T-helper 17 cell (primary cell): ENCODE measurements around the gene OPA3. TPM values are rescaled to one million over a fixed set of nuclear protein-coding genes. Genes with fewer than 3 reads are reported as not detected.
"Not testable (repeated sequence)": the region's sequence is repeated elsewhere in the genome, so short reads cannot be mapped to it uniquely, and the experiment has no call there.

ENCODE experiments used
- ATAC-seq: fragments of 150-1000 bp; cut with Tn5 transposase; 2 replicates; pipeline ENCODE4 v1.10.0; 2021; ENCODE audit warnings: mild to moderate bottlenecking, moderate library complexity
- DNase-seq, 3 donors: peaks; one replicate each; pipeline versions ENCODE4 v3.0.0 to v3.0.0-alpha.2; 2020 to 2021
- H3K9me3 ChIP-seq: one replicate; pipeline ENCODE4 v1.7.0; 2013; ENCODE audit warnings: low read length, mild to moderate bottlenecking; ENCODE audit not compliant: control insufficient read depth, poor library complexity, severe bottlenecking
- H3K27ac Mint-ChIP-seq: one replicate; pipeline ENCODE4 v1.8.0; 2022; ENCODE audit warnings: mild to moderate bottlenecking, moderate library complexity, mixed read lengths
- H3K27me3 Mint-ChIP-seq: one replicate; pipeline ENCODE4 v1.8.0; 2022; ENCODE audit warnings: mixed read lengths
- H3K36me3 Mint-ChIP-seq: one replicate; pipeline ENCODE4 v1.8.0; 2022; ENCODE audit warnings: low read depth, mixed read lengths
- H3K4me1 Mint-ChIP-seq: one replicate; pipeline ENCODE4 v1.8.0; 2022; ENCODE audit warnings: mild to moderate bottlenecking, mixed read lengths
- H3K4me3 Mint-ChIP-seq: one replicate; pipeline ENCODE4 v1.8.0; 2022; ENCODE audit warnings: mild to moderate bottlenecking, moderate library complexity, mixed read lengths
- total RNA-seq, 4 donors: library from RNA in 2 of 4; stranded (reverse) in 2 of 4; gene quantifications; one replicate each; pipeline ENCODE4 v1.2.3 and lab custom pipeline; 2022 to 2026

The OPA3 gene
- total RNA-seq, 2 donors from 2014 or later: 8.3 to 9.4 TPM

- Mint-ChIP-seq H3K4me3 (peak overlapping the region; percentile 64), H3K4me1 (peaks cover 27% of the 10 kb centered on the region), H3K36me3 (peaks cover 5% of the 10 kb centered on the region), H3K27me3 (no peaks in the 10 kb centered on the region), H3K27ac (no peak overlapping the region)
- DNase-seq (no peak), ATAC-seq (no peak)
- H3K9me3 ChIP-seq: no peaks in the 10 kb centered on the region
Observed at GRCh38 chr19:45517641-45518468, 66.7 kb downstream of the OPA3 start.

- peak overlapping the region; percentile 72 for H3K4me3 Mint-ChIP-seq
- H3K36me3 Mint-ChIP-seq: peaks cover 5% of the 10 kb centered on the region
- H3K27me3 Mint-ChIP-seq: no peaks in the 10 kb centered on the region
- H3K27ac Mint-ChIP-seq: no peak overlapping the region
- DNase-seq (no peak), ATAC-seq (no peak)
- peaks cover 29% of the 10 kb centered on the region for H3K4me1 Mint-ChIP-seq
- H3K9me3 ChIP-seq: no peaks in the 10 kb centered on the region
Observed at GRCh38 chr19:45517238-45517637, 67.4 kb downstream of the OPA3 start.

- no peaks in the 10 kb centered on the region for H3K9me3 ChIP-seq
- H3K4me3 Mint-ChIP-seq: peak overlapping the region; percentile 50
- peaks cover 32% of the 10 kb centered on the region for H3K4me1 Mint-ChIP-seq
- H3K36me3 Mint-ChIP-seq: peaks cover 5% of the 10 kb centered on the region
- no peaks in the 10 kb centered on the region for H3K27me3 Mint-ChIP-seq
- DNase-seq (no peak), ATAC-seq (no peak)
- peak overlapping the region; percentile 90 for H3K27ac Mint-ChIP-seq
Observed at GRCh38 chr19:45515807-45516401, 68.7 kb downstream of the OPA3 start.

- H3K36me3 Mint-ChIP-seq: peaks cover 5% of the 10 kb centered on the region
- H3K27ac Mint-ChIP-seq: peak overlapping the region; percentile 90
Observed at GRCh38 chr19:45515081-45515624, 69.4 kb downstream of the OPA3 start.

GRCh38 chr19:45514376-45515051 lies 70.1 kb downstream of the OPA3 start:
- no peaks in the 10 kb centered on the region for H3K27me3 Mint-ChIP-seq
- H3K27ac Mint-ChIP-seq: peak overlapping the region; percentile 90
- ATAC-seq (peak; percentile 6), DNase-seq (no peak)
- no peaks in the 10 kb centered on the region for H3K9me3 ChIP-seq
- peaks cover 41% of the 10 kb centered on the region for H3K4me1 Mint-ChIP-seq
- H3K4me3 Mint-ChIP-seq: peak overlapping the region; percentile 49
- peaks cover 5% of the 10 kb centered on the region for H3K36me3 Mint-ChIP-seq

More at GRCh38 chr19:45515081-45515624, 69.4 kb downstream of the OPA3 start:
- no peaks in the 10 kb centered on the region for H3K27me3 Mint-ChIP-seq
- peak overlapping the region; percentile 50 for H3K4me3 Mint-ChIP-seq
- ATAC-seq: peak; percentile 69
- H3K9me3 ChIP-seq: no peaks in the 10 kb centered on the region
- no peak for DNase-seq
- peaks cover 37% of the 10 kb centered on the region for H3K4me1 Mint-ChIP-seq

GRCh38 chr19:45512881-45513483 lies 71.6 kb downstream of the OPA3 start:
- H3K27me3 Mint-ChIP-seq: no peaks in the 10 kb centered on the region
- H3K4me3 Mint-ChIP-seq: no peak overlapping the region
- no peaks in the 10 kb centered on the region for H3K9me3 ChIP-seq
- ATAC-seq (no peak), DNase-seq (no peak)
- no peak overlapping the region for H3K27ac Mint-ChIP-seq
- H3K4me1 Mint-ChIP-seq: peaks cover 46% of the 10 kb centered on the region
- H3K36me3 Mint-ChIP-seq: peaks cover 8% of the 10 kb centered on the region

GRCh38 chr19:45511074-45511473 lies 73.5 kb downstream of the OPA3 start:
- Mint-ChIP-seq H3K27ac (peak overlapping the region; percentile 19), H3K36me3 (peaks cover 3% of the 10 kb centered on the region), H3K4me1 (peaks cover 39% of the 10 kb centered on the region), H3K27me3 (no peaks in the 10 kb centered on the region), H3K4me3 (peak overlapping the region; percentile 97)
- no peak for DNase-seq
- H3K9me3 ChIP-seq: no peaks in the 10 kb centered on the region
- ATAC-seq: no peak

- not testable (repeated sequence) for H3K9me3 ChIP-seq, H3K27me3 Mint-ChIP-seq, DNase-seq, ATAC-seq, H3K36me3 Mint-ChIP-seq
- Mint-ChIP-seq H3K4me1 (peaks cover 36% of the 10 kb centered on the region), H3K27ac (peak overlapping the region; percentile 90), H3K4me3 (peak overlapping the region; percentile 97)
Observed at GRCh38 chr19:45510352-45510751, 74.2 kb downstream of the OPA3 start.

GRCh38 chr19:45509692-45510015 lies 74.9 kb downstream of the OPA3 start:
- Mint-ChIP-seq H3K4me3 (peak overlapping the region; percentile 97), H3K36me3 (peaks cover 3% of the 10 kb centered on the region), H3K4me1 (peaks cover 34% of the 10 kb centered on the region), H3K27me3 (no peaks in the 10 kb centered on the region), H3K27ac (peak overlapping the region; percentile 90)
- H3K9me3 ChIP-seq: no peaks in the 10 kb centered on the region
- DNase-seq (no peak), ATAC-seq (no peak)

- Mint-ChIP-seq H3K27ac (peak overlapping the region; percentile 90), H3K4me3 (peak overlapping the region; percentile 97), H3K4me1 (peaks cover 31% of the 10 kb centered on the region), H3K27me3 (no peaks in the 10 kb centered on the region), H3K36me3 (peaks cover 3% of the 10 kb centered on the region)
- no peaks in the 10 kb centered on the region for H3K9me3 ChIP-seq
- ATAC-seq (no peak), DNase-seq (no peak)
Observed at GRCh38 chr19:45508861-45509691, 75.5 kb downstream of the OPA3 start.

- no peak for ATAC-seq
- peak overlapping the region; percentile 97 for H3K4me3 Mint-ChIP-seq
- peak overlapping the region; percentile 92 for H3K27ac Mint-ChIP-seq
- H3K27me3 Mint-ChIP-seq: no peaks in the 10 kb centered on the region
- peaks cover 3% of the 10 kb centered on the region for H3K36me3 Mint-ChIP-seq
- H3K9me3 ChIP-seq: no peaks in the 10 kb centered on the region
- H3K4me1 Mint-ChIP-seq: peaks cover 27% of the 10 kb centered on the region
- DNase-seq: peak in 1 of 3 donors; percentile 31
Observed at GRCh38 chr19:45508417-45508860, 76.2 kb downstream of the OPA3 start.

GRCh38 chr19:45507872-45508416 lies 76.7 kb downstream of the OPA3 start:
- no peaks in the 10 kb centered on the region for H3K27me3 Mint-ChIP-seq
- H3K27ac Mint-ChIP-seq: peak overlapping the region; percentile 92
- H3K4me1 Mint-ChIP-seq: peaks cover 25% of the 10 kb centered on the region
- DNase-seq: no peak
- peaks cover 3% of the 10 kb centered on the region for H3K36me3 Mint-ChIP-seq
- H3K4me3 Mint-ChIP-seq: peak overlapping the region; percentile 97
- no peak for ATAC-seq
- H3K9me3 ChIP-seq: no peaks in the 10 kb centered on the region
